ENCODE data around the gene DEFB124. TPM values are rescaled to one million over a fixed set of nuclear protein-coding genes. Genes with fewer than 3 reads are reported as not detected.

The DEFB124 gene
- total RNA-seq, 4 donors from 2014 or later = not detected

GRCh38 chr20:31516166-31516565 lies 41.2 kb upstream of the DEFB124 start:
- 88 to 89% methylated on average over 4 of the region's 4 CpGs for WGBS, 2 donors
- intact Hi-C loops (cut with DNase I; ENCODE audit: low total_unique reads) = no loop called here
- TF ChIP-seq CTCF (IDR thresholded peaks at IDR 0.05) (no peak), POLR2A (IDR thresholded peaks at IDR 0.05) (no peak)
- no peak for DNase-seq (ENCODE audit: low spot score in 2 of 2)
- no peak overlapping the region for H3K4me3 ChIP-seq (ENCODE audit: low read depth, poor library complexity, severe bottlenecking)

GRCh38 chr20:31515775-31516107 lies 40.8 kb upstream of the DEFB124 start:
- no peak overlapping the region for H3K4me3 ChIP-seq (ENCODE audit: low read depth, poor library complexity, severe bottlenecking)
- WGBS, 2 donors = 70 to 78% methylated on average over 3 of the region's 3 CpGs
- no peak for TF ChIP-seq CTCF (IDR thresholded peaks at IDR 0.05)
- TF ChIP-seq POLR2A (IDR thresholded peaks at IDR 0.05) = no peak
- intact Hi-C loops (cut with DNase I; ENCODE audit: low total_unique reads) = no loop called here
- no peak for DNase-seq (ENCODE audit: low spot score in 2 of 2)

DNA sequence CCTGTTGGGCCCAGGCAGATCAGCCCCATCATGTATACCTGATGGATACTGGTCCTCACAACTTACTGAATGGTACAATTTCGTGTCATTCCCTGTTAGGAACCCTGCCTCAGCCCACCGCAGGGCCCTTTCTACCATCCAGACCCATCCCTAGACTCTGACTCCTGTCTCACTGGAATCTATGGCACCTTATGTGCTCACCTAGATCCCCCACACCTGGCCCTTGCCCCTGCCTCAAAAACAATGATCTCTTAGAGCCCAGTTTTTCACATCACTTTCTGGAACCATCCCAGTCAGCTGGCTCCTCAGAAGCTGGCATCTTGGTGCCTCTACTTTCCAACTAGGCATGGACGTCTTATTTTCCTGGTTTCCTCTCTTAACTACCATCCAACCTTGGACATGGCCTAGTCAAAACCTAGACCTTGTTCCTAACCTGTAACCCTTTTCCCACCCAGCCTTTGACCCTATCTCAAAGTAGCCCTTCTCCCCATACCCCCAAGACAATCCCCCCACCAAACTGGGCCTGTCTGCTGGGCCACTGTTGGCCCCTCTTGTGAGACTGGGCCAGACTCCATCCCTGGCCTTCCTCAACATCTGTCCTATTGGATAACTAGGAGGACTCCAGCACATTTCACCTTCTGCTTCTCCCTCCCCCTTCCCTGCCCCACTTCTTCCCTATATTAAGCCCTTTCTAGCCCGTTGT lies 40.3 kb upstream of the DEFB124 start:
- peak overlapping the region; percentile 93 for H3K4me3 ChIP-seq (ENCODE audit: low read depth, poor library complexity, severe bottlenecking)
- no peak for TF ChIP-seq POLR2A (IDR thresholded peaks at IDR 0.05)
- TF ChIP-seq CTCF (IDR thresholded peaks at IDR 0.05) = no peak
- WGBS, 2 donors = 10 to 12% methylated on average over 4 of the region's 4 CpGs
- no peak for DNase-seq (ENCODE audit: low spot score in 2 of 2)
- intact Hi-C loops (cut with DNase I; ENCODE audit: low total_unique reads) = no loop called here

- intact Hi-C loops (cut with DNase I; ENCODE audit: low total_unique reads) = no loop called here
- WGBS, 2 donors = 0 to 1% methylated on average over 44 to 50 of the region's 86 CpGs
- peak; percentile 86 to 98 for DNase-seq (ENCODE audit: low spot score in 2 of 2)
- H3K4me3 ChIP-seq (ENCODE audit: low read depth, poor library complexity, severe bottlenecking) = peak within 1 kb of the TSS; percentile 93
- no peak for TF ChIP-seq POLR2A (IDR thresholded peaks at IDR 0.05)
- peak in 2 of 3 donors; percentile 48 to 75 for TF ChIP-seq CTCF (IDR thresholded peaks at IDR 0.05)
These were observed 39.5 kb upstream of the DEFB124 start, which contains the start of gene HM13 for GRCh38 chr20:31514154-31515071. TSS of gene HM13 (plus strand) at chr20:31514442. CDS start at chr20:31514552, 110 bp downstream.

DNA sequence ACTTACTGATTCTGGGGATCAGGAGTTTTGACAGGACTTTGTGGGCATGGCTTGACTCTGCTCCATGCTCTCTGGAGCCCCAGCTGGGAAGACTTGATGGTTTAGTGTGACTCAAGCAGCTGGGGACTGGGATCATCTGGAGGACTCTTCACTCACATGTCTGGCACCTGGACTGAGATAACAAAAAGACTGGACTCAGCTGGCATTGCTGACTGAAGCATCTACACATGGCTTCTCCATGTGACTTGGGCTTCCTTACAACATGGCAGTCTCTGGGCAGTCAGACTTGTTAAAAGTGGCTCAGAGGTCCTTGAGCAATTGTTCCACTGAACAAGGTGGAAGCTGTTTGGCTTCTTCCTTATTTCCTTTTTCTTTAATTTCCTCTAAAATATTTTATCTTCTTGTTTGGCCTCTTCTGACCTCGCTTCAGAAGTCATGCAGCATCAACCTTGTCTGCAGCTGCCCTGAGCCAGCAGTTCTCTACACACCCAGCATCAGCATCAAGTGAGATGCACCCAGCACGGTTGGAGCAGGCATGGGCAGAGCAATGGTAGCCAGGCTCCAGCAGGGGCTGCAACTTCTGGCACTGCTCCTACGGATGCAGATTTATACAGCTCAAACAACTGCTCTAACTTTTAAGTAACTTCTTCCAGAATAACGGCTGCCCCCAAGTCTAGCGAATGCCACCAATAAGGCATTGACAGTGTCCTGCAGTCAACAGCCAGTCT lies 33.8 kb upstream of the DEFB124 start:
- WGBS, 2 donors = 81 to 87% methylated on average over 5 of the region's 5 CpGs
- intact Hi-C loops (cut with DNase I; ENCODE audit: low total_unique reads) = no loop called here
- H3K4me3 ChIP-seq (ENCODE audit: low read depth, poor library complexity, severe bottlenecking) = no peak overlapping the region
- DNase-seq (ENCODE audit: low spot score in 2 of 2) = no peak
- TF ChIP-seq CTCF (IDR thresholded peaks at IDR 0.05) = no peak
- TF ChIP-seq POLR2A (IDR thresholded peaks at IDR 0.05) = no peak

Data from lower leg skin (tissue), 4 donors.